KOPT-K1 (cell line): ENCODE measurements around the gene ALK.

Experiments used
- H3K27ac ChIP-seq: fragments of 200-600 bp; sonication (generic); 2 replicates; pipeline ENCODE4 v1.5.1; 2016; ENCODE audit warnings: antibody characterized with exemption, mild to moderate bottlenecking, low read depth, low read length; ENCODE audit not compliant: poor library complexity, severe bottlenecking
- H3K36me3 ChIP-seq: fragments of 200-600 bp; sonication (generic); 2 replicates; pipeline ENCODE4 v1.5.1; 2017; ENCODE audit warnings: antibody characterized with exemption, mild to moderate bottlenecking, low read length, moderate library complexity; ENCODE audit not compliant: insufficient read depth
- H3K9me3 ChIP-seq: fragments of 200-600 bp; sonication (generic); 2 replicates; pipeline ENCODE4 v1.5.1; 2017; ENCODE audit warnings: antibody characterized with exemption, low read length, mild to moderate bottlenecking; ENCODE audit not compliant: insufficient read depth, poor library complexity, severe bottlenecking

The ALK gene

GRCh38 chr2:29423061-29423666, 498.2 kb downstream of the ALK start:
- no peaks in the 10 kb centered on the region for H3K36me3 ChIP-seq
- no peaks in the 10 kb centered on the region for H3K9me3 ChIP-seq
- no peak overlapping the region for H3K27ac ChIP-seq

GRCh38 chr2:29420999-29421782, 500.2 kb downstream of the ALK start:
- H3K36me3 ChIP-seq, result no peaks in the 10 kb centered on the region
- H3K27ac ChIP-seq, result no peak overlapping the region
- no peaks in the 10 kb centered on the region for H3K9me3 ChIP-seq

DNA sequence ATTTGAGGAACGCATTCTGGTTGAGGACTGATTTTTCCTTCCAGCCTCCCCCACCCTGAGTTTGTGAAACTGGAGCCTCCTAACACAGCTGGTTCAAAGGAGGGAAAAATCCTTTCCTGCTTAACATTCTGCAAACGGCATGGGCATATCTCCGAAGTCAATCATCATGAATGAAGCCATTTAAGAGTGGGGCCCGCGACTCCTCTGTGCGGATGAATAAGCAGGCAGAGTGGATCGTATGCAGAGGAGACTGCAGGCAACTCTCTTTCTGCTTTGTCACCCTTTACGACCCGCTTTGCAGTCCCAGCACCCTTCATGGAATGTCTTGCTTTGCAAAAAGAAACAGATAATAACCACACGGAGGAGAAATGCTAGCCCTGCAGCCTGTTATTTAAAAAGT, 500.9 kb downstream of the ALK start:
- H3K36me3 ChIP-seq, result no peaks in the 10 kb centered on the region
- no peak overlapping the region for H3K27ac ChIP-seq
- no peaks in the 10 kb centered on the region for H3K9me3 ChIP-seq

GRCh38 chr2:29417630-29418029, 503.8 kb downstream of the ALK start:
- H3K27ac ChIP-seq, result no peak overlapping the region
- no peaks in the 10 kb centered on the region for H3K9me3 ChIP-seq
- no peaks in the 10 kb centered on the region for H3K36me3 ChIP-seq

DNA sequence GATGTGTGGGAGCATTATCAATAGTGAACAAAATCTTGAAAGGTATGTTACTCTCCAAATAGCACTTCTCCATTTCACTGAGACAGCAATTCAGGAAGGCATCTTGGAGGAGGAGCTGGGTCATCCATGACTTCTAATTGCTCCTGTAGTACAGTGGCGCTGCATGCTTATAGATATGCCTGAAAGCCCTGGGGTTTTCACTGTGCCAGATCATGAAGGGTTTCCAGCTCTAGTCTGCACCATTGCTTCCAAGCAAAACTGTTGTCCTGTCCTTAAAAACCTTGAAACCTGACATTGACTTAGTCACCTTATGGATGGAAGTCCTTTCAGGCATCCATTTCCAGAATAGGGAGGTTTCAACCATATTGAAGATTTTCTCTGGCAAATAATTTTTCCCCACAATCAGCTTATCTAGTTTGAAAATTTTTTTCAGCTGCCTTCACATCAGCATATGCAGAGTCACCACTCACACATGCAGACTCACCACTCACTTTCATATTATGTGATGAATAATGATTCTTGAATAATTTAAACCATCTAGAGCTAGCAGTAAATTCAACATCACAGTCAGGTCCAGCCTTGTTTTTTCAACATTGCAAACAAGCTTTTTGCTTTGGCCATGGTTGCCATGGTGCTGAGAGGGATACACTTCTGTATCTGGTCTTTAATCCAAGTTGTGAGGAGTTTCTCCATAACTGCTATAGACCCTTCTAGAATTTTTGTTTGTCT, 509.0 kb downstream of the ALK start:
- no peak overlapping the region for H3K27ac ChIP-seq
- no peaks in the 10 kb centered on the region for H3K9me3 ChIP-seq

DNA sequence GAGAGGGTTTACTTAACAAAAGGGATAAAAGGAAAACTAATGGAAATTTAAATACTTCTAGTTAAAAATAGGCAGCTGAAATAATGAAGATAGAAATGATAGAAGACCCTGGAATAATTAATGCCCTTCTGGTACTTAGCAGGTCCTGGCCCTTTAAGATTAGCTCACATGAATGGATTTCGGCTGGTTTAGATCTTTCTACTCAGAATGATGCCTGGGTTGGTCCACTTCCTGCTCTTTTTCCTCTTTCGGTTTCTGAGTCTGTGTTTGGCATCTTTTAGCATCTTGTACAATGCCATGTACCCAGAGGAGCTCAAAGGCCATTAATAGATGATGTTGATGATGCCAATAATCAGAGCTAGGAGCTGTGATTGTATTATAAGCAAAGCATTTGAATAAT, 515.7 kb downstream of the ALK start:
- no peaks in the 10 kb centered on the region for H3K36me3 ChIP-seq
- H3K9me3 ChIP-seq, result no peaks in the 10 kb centered on the region
- H3K27ac ChIP-seq, result no peak overlapping the region

More for the DNA sequence above, 509.0 kb downstream of the ALK start:
- H3K36me3 ChIP-seq, result no peaks in the 10 kb centered on the region

GRCh38 chr2:29405266-29405665, 516.1 kb downstream of the ALK start:
- Histone ChIP-seq H3K36me3 (no peaks in the 10 kb centered on the region), H3K9me3 (no peaks in the 10 kb centered on the region), H3K27ac (no peak overlapping the region)

DNA sequence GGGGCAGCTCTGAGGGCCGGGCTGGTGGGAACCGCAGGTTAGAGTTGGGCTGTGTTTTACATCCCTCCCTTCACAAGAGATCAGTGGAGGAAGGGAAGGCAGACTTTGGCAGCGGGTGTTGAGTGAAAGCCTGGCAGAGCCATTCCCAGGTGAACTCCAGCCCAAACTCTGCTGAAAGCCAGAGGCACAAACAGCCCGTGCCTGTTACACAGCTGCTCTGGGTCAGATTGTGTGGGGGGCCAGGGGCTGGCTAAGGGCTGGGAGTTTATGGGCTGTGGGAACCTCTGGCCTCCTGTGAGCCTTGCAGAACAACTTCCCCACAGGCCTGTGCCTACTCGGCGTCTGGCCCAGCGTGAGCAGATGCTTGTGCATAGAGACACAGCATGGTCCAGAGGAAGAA, 519.4 kb downstream of the ALK start:
- H3K9me3 ChIP-seq, result no peaks in the 10 kb centered on the region
- H3K27ac ChIP-seq, result no peak overlapping the region

GRCh38 chr2:29400930-29401653, 520.3 kb downstream of the ALK start:
- no peaks in the 10 kb centered on the region for H3K9me3 ChIP-seq
- no peak overlapping the region for H3K27ac ChIP-seq
- no peaks in the 10 kb centered on the region for H3K36me3 ChIP-seq

More for the DNA sequence above, 519.4 kb downstream of the ALK start:
- no peaks in the 10 kb centered on the region for H3K36me3 ChIP-seq

- Histone ChIP-seq H3K36me3 (no peaks in the 10 kb centered on the region), H3K27ac (no peak overlapping the region), H3K9me3 (no peaks in the 10 kb centered on the region)
These were observed 522.8 kb downstream of the ALK start for GRCh38 chr2:29398384-29399237.

GRCh38 chr2:29397713-29398112, 523.7 kb downstream of the ALK start:
- Histone ChIP-seq H3K27ac (no peak overlapping the region), H3K9me3 (no peaks in the 10 kb centered on the region), H3K36me3 (no peaks in the 10 kb centered on the region)

DNA sequence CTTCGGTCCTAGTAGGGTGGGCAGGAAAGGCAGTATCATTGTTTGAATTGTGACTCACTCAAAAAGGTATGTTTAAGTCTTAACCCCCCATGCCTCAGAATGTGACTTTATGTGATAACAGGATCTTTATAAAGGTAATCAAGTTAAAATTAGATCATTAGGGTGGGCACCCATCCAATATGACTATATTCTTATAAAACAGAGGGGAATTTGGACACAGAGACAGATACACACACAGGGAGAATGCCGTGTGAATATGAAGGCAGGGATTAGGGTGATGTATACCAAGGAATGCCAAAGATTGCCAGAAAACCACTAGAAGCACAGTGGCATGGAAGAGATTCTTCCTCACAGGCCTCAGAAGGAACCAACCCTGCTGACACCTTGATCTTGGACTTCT, 524.3 kb downstream of the ALK start:
- Histone ChIP-seq H3K9me3 (no peaks in the 10 kb centered on the region), H3K36me3 (no peaks in the 10 kb centered on the region), H3K27ac (no peak overlapping the region)

- Histone ChIP-seq H3K36me3 (no peaks in the 10 kb centered on the region), H3K27ac (no peak overlapping the region), H3K9me3 (no peaks in the 10 kb centered on the region)
These were observed 526.4 kb downstream of the ALK start for GRCh38 chr2:29394981-29395350.

- H3K9me3 ChIP-seq, result no peaks in the 10 kb centered on the region
- no peaks in the 10 kb centered on the region for H3K36me3 ChIP-seq
- no peak overlapping the region for H3K27ac ChIP-seq
These were observed 526.9 kb downstream of the ALK start for GRCh38 chr2:29394311-29394980.
